AG04449 (cell line): ENCODE measurements around the gene SWSAP1.

Experiments used
- CTCF ChIA-PET: fragments of 350-600 bp; formaldehyde crosslinking; extraction: SDS; loops from one replicate; lab custom pipeline; 2021; ENCODE audit warnings: antibody characterized with exemption; lab: Yijun Ruan, JAX
- POLR2A ChIA-PET: fragments of 400-600, 350-600 bp; formaldehyde crosslinking; extraction: SDS; loops from one replicate; lab custom pipeline; 2020; ENCODE audit warnings: antibody characterized with exemption, inconsistent platforms; lab: Yijun Ruan, JAX
- DNase-seq: peaks from one replicate; pipeline ENCODE4 v3.0.0-alpha.2; 2010; ENCODE audit warnings: low read depth, low spot score
- H3K4me3 ChIP-seq: 2 replicates; pipeline ENCODE4 v1.5.1; 2011; ENCODE audit warnings: low read depth, mild to moderate bottlenecking, control low read depth, low read length
- CTCF ChIP-seq: IDR thresholded peaks from one replicate; pipeline ENCODE4 v1.5.1; 2011; ENCODE audit warnings: mild to moderate bottlenecking, moderate library complexity, low read length, control low read depth, inconsistent platforms; ENCODE audit not compliant: insufficient read depth; ENCODE audit errors: missing control alignments

SWSAP1 gene

GRCh38 chr19:11390359-11390758 lies 15.9 kb downstream of the SWSAP1 start:
- DNase-seq, result no peak
- no peak for TF ChIP-seq CTCF
- ChIA-PET CTCF (interaction anchor here (0.8 to 4.1 kb wide), 4 partner anchors 9 to 97 kb away, joined by 3 to 45 read pairs (median 4); partner anchors contain the start of gene SWSAP1), POLR2A (interaction anchor here (0.9 kb wide), 1 partner anchor 9 kb away, joined by 4 read pairs; no protein-coding TSS in a partner anchor)
- H3K4me3 ChIP-seq, result no peak overlapping the region

DNA sequence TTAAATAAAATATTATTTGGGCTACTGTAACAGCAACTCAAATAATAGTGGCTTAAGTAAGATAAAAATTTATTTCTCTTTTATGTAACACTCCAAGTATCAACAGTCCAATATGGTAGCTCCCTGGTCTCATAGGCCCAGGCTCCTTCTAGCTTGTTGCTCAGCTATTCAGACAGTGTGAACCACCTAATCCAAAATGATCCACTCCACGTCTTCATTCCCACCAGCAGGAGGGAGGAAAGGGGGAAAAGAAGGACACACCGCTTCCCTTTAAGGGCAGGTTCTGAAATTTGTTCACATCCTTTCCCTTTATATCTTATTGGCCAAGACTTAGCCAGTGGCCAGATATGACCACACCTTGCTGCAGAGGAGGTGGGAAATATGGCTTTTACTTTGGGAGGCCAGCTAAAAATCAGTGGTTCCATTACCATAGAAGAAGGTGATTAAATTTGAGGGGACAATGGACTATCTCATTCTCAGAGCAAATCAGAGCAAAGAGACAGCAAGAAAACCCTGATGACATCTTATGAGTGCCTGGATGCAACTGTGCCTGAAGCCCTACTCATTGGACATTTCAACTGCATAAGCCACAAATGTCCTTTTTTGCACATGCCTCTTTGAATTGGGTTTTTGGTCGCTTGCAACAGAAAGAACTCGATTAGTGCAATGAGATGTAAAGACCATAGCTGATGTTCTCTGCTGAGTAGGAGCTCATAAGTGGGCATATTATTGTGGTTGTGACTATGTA lies 16.6 kb downstream of the SWSAP1 start:
- CTCF ChIA-PET, result interaction anchor here (1.0 to 4.1 kb wide), 3 partner anchors 10 to 13 kb away, joined by 3 to 45 read pairs (median 4); no protein-coding TSS in a partner anchor
- POLR2A ChIA-PET, result interaction anchor here (0.9 kb wide), 1 partner anchor 10 kb away, joined by 4 read pairs; no protein-coding TSS in a partner anchor
- DNase-seq, result no peak
- H3K4me3 ChIP-seq, result no peak overlapping the region
- TF ChIP-seq CTCF, result no peak

DNA sequence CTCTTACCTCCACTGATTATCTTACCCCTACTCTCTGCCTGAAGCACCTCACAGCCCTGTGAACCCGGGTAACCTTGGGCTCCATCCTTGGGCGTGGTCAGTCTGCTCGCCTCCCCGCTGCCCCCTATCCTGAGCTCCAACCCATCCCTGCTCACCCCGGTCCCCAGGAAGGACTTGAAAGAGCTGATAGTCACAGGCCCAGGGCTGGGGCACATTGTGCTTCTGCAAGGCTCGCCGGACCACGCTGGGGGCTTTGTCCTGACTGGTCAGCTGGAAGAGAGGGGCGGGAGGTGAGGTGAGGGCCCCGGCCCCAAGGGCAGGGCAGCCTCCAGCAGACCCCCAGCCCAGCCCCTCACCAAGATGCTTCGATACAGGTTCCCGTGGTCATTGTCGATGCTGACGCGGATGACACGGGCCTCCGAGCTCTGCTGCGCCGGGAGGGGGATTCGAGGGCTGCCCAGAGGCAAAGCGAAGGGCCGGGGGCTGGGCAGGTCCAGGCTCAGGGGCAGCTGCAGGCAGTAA lies 22.7 kb downstream of the SWSAP1 start:
- no peak for TF ChIP-seq CTCF
- CTCF ChIA-PET, result interaction anchor here (1.7 to 1.9 kb wide), 2 partner anchors 14 to 16 kb away, joined by 5 to 8 read pairs; no protein-coding TSS in a partner anchor
- H3K4me3 ChIP-seq, result no peak overlapping the region
- DNase-seq, result no peak
- POLR2A ChIA-PET, result no interaction called here

DNA sequence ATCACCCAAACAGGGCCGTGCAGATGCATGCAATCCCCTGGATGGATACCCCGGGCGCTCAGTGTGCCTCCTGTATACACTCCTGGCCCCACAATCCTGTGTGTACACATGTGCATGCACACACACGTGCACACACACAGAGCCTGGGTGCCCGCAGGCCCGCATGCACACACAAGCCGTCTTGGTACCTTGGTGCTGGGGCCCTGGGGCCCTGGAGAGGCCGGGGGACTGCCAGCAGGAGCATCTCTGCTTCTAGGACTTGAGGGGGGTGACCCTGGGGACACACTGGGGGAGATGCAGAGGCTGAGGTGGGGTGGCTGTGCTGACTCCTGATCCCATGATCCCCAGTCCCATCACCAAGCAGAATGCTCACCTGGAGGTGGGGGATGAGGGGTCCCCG lies 25.2 kb downstream of the SWSAP1 start:
- no peak for TF ChIP-seq CTCF
- ChIA-PET CTCF (interaction anchor here (0.6 to 2.0 kb wide), 2 partner anchors 17 to 18 kb away, joined by 3 to 8 read pairs; no protein-coding TSS in a partner anchor), POLR2A (no interaction called here)
- DNase-seq, result no peak
- no peak overlapping the region for H3K4me3 ChIP-seq

- no peak overlapping the region for H3K4me3 ChIP-seq
- TF ChIP-seq CTCF, result no peak
- ChIA-PET CTCF (interaction anchor here (1.8 to 2.0 kb wide), 3 partner anchors 18 to 82 kb away, joined by 4 to 8 read pairs (median 8); no protein-coding TSS in a partner anchor), POLR2A (no interaction called here)
- DNase-seq, result no peak
These were observed 26.3 kb downstream of the SWSAP1 start for GRCh38 chr19:11400798-11401197.
